Stimulated activated CD4-positive, alpha-beta T cell treated with anti-CD3 and anti-CD28 coated beads, Interleukin-4, amount 100 ng/mL, for 4 hours (primary cell): ENCODE data around the gene FAM151A.
"Not testable (repeated sequence)": the region's sequence is repeated elsewhere in the genome, so short reads cannot be mapped to it uniquely, and the experiment has no call there.

Experiments used
- DNase-seq, 2 experiments: peaks; one replicate each; pipeline ENCODE4 v3.0.0-alpha.2; 2020

The FAM151A gene

DNA sequence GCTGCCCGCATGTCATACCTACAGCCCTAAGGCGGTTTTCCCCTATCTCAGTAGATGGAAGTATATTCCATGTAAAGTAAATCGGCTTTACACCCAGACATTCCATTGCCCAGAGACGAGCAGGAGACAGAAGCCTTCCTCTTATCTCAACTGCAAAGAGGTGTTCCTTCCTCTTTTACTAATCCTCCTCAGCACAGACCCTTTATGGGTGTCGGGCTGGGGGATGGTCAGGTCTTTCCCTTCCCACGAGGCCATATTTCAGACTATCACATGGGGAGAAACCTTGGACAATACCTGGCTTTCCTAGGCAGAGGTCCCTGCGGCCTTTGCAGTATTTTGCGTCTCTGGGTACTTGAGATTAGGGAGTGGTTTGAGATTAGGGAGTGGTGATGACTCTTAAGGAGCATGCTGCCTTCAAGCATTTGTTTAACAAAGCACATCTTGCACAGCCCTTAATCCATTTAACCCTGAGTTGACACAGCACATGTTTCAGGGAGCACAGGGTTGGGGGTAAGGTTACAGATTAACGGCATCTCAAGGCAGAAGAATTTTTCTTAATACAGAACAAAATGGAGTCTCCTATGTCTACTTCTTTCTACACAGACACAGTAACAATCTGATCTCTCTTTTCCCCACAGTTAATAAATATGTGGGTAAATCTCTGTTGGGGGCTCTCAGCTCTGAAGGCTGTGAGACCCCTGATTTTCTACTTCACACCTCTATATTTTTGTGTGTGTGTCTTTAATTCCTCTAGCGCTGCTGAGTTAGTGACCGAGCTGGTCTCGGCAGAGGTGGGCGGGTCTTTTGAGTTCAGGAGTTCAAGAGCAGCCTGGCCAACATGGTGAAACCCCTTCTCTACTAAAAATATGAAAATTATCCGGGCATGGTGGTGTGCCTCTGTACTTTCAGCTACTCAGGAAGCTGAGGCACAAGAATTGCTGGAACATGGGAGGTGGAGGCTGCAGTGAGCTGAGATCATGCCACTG is 13.4 kb upstream of the FAM151A start:
- DNase-seq = not testable (repeated sequence)

DNA sequence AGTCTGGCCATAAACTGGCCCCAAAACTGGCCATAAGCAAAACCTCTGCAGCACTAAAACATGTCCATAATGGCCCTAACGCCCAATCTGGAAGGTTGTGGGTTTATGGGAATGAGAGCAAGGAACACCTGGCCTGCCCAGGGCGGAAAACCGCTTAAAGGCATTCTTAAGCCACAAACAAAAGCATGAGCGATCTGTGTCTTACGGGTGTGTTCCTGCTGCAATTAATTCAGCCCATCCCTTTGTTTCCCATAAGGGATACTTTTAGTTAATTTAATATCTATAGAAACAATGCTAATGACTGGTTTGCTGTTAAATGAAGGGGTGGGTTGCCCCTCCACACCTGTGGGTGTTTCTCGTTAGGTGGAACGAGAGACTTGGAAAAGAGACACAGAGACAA is 12.5 kb upstream of the FAM151A start:
- not testable (repeated sequence) for DNase-seq

DNA sequence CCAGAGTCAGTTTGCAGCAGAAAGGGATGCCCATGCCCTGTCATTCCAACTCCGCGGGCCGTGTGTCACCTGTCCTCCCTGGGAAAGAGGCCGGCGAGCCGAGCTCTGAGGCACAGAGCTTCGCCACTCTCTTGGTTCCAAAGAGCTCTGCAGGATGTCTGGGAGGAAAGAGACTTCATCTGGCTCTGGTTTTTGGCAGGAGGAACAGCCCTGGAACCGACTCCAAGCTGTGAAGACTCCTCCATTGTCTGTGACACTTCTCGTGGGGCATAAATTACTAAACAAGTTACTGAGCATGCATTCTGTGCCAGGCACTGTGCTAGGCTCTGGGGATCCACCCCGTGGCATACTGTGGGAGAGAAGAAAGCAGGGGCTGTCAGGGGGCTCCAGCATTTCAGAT is 3.9 kb upstream of the FAM151A start:
- no peak for DNase-seq

DNA sequence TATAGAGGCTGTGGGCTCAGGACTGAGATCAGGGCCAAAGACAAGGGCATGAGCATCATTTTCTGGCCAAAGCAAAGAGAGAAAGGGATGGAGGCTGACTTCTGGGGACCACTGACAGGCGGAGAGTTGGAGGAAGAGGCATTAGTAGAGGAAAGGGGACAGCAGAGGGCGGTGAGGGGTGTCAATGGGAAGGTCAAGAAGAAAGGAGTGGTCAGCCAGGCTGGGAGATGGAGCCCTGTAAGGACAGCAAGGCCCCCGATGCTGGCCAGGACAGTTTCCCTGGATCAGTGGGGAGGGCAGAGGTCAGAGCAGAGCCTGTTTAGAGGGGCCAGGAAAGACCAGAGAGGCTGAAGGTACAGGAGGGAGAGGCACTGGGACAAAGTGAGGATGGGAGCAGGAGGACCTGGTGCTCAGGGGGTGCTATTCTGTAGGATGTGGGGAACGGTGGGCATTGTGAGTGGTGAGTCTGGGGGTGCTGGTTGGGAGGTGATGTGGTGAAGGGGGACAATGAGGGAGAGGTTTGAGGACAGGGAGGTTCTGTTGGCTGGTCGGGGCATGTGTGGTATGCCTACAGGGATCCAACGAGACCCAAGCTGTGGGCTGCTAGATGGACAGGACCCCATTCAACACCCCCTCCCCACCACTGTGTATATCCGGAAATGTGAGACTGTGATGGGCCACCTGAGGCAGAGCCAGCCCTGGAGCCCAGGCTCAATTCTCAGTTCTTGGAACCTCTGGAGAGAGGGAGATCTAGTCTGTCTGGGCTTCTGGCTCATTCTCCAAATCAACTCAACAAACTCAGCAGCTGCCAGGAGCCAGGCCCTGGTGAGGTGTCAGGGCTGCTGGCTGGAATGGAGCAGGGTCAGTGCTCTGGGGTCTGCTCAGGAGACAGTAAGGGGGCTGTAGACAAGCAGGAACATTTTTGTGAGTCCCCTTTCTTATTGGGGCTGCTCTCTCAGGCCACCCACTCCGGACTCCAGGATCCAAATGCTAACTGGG is 1.4 kb upstream of the FAM151A start:
- DNase-seq = no peak

DNA sequence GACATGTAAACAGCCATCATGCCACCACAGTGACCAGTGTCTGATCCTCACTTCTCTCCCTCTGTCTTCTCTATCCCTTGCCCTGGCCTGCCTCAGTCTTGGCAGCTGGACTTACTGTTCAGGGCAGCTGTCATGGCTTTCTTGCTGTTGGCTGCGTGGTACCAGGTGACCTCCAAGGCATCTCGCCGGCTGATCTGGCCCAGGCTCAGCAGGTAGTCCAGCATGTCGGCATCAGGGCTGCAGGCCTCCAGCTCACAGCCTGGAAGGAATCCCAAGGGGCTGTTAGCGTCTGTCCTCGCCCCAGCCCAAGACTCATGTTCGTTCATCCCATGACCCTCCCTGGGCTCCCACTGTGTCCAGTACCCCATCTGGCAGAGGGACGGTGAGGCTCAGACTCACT is 3.6 kb downstream of the FAM151A start:
- DNase-seq = no peak

DNA sequence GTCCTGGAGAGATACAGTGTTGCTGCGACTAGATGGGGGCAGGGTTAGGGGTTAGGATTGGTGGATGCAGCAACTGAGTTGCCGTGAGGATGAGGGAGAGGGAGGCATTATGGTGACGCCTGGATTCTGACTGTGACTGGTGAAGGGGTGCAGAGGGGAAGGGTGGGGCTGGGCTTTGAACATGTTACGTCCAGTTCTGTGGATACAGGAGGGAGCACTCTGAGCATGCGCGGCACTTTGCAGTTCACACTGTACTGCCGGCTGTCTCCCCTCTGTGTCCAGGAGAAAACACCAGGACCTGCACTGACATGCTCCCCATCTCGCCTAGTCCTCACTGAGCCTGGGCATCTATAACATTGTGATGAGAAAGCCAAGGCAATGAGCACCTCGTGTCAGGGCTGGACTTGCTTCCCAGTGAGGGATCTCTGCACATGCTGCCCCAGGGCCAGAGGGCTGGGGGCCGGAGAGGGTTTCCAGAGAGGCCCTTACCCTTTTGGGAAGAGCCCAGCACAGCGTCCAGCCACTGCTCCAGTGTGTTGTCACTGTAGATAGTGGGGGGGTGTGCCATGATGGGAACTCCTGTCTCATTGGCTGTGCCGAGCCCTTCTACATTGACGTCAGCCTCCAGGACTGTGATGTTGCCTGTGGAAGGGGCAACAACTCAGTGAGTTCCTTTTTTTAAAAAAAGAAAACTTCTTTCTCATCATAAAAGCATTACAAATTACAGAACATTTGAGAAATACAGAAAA is 7.6 kb downstream of the FAM151A start:
- no peak for DNase-seq

DNA sequence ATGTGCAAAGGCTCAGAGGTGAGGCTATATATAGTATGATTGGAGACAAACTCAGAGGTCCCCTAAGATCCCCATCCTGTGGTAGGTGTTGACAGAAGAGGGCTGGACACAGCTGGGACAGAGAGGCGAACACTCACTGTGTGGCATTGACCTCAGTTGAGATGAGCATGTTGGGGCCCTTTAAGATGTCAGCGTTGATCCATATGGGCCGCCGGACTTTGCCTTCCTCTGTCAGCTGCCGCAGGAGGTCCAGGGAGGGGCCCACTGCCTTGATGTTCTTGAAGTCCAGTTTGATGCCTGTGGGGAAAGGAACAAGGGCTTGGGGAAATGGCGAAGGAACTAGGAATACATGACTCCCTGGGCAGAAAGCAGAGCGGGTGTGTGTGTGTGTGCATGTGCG is 8.8 kb downstream of the FAM151A start:
- no peak for DNase-seq

DNA sequence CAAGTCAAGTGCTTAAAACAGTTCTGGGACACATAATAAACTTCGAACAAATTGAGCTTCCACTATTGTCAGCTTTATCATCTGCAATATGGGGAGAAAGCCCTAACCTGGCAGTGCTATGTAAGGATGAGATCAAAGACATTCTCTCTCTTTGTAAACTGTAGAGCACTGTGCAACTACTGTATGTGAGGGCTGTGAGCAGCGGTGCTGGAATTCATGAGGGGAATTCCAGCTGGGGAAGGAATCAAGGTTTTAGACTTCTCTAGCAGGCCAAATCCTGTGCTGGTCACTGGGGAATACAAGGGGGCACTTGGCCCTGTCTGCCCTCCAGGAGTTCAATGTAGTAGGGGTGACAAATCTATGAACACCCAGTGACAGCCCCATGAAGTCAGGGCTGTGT is 9.3 kb downstream of the FAM151A start:
- DNase-seq = no peak

DNA sequence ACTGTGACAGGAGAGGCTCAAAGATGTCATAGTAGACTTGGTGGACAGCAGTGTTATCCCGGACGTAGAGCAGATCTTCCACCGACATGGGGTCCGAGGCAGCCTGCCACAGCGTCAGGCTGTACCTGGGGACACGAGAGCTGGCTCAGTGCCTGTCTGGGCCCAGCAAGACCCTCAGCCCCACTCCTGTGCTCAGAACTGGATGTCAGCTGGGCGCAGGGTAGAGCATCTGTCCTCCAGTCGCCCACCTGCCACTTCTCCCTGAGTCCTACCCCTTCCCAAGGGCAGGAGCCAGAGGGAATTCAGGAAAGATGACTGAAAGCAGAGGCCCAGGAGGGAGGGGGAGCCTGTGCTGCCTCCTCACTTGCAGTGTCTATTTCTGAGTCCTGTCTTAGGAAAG is 11.7 kb downstream of the FAM151A start:
- DNase-seq = no peak

DNA sequence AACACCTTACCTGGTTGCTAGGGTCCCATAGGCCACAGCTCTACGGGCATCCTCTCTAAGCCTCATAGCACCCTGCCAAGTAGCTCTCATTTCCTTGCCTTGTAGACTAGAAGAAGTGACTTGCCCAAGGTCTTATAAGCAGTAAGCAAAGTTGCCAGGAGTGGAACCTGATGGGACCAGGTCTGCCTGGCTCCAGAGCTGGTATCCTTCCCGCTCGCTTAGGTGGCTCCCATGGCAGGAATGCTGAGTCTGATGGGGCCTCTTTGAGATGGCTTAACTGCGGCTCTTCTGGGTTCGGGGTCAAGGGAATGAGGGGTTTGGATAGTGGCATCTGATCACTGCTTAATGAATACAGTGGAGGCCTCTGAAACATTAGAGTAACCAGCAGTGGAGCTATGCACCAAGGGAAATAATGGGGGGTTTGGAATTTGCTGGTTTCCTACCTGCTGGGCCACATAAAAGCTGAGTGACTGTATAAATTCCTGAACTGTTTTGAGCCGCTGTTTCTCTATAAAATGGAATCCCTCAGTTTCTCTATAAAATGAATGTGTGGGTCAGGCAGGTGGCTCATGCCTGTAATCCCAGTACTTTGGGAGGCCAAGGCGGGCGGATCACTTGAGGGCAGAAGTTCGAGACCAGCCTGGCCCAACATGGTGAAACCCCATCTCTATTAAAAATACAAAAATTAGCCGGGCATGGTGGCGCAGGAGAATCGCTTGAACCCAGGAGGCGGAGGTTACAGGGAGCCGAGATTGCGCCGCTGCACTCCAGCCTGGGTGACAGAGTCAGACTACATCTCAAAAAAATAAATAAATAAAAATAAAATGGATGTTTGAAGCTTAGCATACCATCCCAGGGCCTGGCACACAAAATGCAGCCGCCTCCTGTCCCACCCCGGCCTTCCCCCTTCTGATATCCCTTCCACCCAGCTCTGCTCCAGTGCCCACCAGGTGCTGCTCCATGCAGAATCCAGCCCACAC is 12.4 kb downstream of the FAM151A start:
- DNase-seq = no peak

DNA sequence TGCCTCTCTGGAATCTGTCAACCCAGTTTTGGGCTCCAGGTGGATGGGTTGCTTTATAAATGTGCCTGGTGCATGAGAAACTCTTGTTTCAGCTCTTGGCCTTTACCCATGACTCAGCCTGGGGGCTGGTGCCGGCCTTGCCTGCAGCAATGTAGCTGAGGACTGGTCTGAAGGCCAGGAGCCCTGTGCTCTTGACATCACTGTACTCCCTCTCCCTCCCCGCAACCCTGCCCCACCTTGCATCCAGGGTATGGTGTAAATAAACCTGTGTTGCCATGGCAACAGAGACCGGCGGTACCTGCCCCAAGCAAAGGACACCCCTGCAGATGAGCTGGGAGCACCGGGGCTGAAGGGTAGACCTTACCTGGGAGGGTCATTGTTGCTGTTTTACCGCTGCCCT is 13.3 kb downstream of the FAM151A start:
- DNase-seq = no peak

DNA sequence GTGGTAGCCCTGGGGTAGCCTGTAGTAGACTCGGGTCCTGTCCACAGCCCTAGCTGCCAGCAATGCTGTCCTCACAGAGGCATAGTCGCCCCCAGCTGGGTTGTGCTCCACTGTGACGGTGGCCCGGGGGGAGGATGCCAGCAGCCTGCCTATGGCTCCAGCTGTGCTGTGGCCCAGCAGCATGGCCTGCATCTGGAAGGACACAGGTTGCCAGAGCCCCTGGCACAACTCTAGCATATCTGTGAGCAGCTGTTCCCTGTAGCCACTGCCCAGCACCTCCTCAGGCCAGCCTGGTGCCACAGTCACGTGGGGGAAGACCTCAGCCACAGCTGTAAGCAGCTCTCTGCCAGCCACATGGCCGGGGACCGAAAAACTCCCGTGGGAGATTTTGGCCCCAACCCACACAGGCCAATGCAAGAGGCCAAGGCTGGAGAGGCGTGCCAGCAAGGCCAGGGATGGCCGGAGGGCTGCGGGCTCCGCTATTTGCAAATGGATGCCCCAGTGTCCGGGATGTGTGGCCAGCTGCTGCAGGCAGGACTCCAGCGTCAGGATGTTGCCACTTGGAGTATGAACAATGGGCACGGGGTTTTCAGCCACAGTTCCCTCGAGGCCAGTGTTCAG is 13.9 kb downstream of the FAM151A start:
- no peak for DNase-seq

DNA sequence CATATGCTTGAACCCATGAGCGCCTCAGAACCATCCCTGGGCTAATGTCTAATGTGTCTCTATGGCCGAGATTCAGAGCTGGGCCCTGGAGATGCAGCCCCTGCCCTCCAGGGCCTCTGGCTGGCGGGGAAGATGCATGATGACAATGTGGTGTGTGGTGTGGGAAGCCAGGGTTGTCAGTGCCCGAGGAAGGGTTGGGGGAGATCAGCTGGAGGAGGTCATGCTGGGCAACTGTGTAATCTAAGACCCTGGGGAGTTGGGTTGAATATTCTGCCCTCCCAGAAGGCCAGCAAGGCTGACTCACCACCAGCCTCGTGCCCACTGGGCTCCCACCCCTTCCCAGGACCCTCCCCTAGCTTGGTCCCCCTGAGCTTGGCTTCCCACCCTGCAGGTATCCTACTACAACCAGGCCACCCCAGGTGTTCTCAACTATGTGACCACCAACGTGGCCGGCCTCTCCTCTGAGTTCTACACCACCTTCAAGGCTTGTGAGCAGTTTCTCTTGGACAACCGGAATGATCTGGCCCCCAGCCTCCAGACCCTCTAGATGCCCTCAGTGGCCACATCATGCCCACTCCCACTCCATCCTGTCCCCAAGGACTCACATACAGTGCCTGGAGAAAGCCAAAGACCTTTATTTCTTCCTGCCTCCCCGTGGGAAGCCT is 14.6 kb downstream of the FAM151A start:
- no peak for DNase-seq

DNA sequence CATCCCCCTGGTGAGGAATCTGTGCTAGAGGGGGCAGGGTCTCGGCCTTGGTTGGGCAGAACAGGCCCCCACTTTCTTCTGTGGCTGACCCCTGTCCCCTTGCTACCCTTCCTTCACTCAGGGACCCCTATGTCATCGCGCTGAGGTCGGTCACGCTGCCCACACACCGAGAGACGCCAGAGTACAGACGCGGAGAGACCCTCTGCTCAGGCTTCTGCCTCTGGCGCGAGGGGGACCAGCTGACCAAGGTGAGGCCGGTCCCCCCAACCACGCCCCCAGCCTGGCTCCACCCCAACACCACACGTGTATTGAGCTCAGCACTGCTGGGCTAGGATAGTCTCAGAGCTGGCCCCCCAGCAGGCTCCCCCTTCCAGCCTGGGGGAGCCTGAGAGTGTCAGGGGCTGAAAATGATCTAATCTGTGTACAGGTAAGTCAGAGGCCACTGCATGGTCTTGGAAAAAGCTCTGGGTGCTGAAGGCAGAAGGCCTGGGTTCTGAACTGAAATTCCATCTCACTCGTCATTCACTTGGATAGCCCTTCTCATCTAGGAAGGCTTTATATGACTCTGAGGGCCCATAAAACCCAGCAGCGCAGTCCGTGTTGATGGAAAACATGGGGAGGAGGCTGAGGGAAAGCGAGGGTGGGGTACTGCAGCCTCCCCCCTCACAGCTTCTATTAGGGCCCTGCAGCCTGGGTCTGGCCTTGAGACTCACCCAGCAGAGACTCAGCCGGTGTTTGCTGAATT is 15.3 kb downstream of the FAM151A start:
- no peak for DNase-seq

DNA sequence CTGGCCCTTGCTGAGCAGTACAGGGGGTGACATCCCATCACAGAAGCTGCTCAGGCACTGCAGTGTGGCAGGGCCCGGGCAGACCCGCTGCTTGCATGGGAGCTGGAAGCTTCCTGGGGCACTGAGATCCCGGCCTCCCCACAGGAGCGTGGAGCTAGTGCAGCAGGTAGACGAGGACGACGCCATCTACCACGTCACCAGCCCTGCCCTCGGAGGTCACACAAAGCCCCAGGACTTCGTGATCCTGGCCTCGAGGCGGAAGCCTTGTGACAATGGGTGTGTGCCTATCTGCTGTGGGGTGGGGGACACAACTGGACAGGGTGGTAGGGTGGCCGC is 16.4 kb downstream of the FAM151A start:
- no peak for DNase-seq

DNA sequence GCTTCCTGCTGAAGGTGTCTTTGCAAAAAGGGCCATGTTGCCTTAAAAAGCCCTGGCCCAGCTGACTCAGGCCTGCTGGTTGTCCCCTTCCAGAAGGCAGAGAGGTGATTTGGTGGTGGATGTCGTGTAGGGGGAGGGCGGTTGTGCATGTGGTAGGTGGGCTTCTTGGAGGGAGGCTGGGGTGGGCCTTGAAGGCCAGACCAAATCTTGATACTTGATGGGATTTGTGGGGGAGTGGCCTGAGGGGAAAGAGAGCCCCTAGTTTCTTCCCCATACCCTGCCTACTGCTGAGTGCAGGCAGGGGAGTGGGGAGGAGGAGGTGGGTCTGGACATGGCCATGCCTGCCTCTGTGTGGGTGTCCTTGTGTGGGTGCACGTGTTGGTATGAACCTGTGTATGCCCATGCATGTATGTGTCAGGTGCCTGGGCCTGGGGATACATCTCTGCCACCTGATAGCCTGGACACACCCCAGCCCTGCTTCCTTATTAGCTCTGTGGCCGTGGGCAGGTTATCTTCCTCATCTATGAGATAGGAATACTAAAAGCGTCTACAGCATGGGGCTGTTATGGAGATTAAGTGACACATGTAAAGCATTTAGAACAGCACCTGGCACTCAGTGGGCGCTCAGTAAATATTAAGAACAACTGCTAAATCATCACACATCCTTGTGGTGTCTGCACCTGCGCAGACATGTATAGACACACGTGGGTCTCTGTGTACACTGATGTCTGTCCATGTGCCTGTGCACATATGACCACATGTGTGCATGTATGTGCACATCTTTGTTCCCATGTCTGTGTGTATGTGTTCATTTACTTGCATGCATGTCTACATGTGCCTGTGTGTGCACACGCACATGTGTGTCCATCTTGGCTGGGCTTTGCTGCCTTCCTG is 17.0 kb downstream of the FAM151A start:
- DNase-seq = no peak

DNA sequence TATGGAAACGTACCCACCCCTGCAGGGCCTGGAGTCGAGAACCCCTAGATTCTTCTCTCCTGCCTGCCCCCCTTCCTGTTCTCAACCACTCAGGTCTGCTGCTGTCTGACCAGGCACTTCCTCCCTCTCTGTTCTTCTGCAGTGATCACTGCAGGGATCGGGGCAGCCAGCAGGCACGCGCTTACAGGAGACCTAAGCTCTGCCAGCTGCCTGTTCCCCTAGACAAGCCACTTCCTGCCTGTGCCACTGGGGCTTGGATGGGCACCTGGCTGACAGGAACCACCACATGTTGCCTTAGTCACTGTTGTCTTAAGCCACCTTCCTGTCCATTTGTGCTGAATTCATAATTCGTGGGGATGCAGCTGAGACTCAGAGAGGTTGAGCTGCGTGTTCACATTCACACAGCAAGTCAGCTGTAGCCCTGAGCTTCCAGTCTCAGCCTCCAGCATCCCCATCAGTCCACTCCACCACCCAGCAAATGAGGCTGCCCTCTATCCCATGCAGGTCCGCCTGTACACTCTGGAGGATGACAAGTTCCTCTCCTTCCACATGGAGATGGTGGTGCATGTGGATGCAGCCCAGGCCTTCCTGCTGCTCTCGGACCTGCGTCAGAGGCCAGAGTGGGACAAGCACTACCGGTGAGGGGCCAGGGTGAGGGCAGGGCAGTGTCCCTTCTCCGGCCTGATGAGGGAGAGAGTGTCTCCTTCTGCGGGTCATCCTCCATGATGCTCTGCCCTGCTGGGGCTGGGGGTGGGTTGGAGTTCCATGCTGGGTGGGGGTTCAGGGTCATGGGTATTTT is 18.6 kb downstream of the FAM151A start:
- DNase-seq = no peak

DNA sequence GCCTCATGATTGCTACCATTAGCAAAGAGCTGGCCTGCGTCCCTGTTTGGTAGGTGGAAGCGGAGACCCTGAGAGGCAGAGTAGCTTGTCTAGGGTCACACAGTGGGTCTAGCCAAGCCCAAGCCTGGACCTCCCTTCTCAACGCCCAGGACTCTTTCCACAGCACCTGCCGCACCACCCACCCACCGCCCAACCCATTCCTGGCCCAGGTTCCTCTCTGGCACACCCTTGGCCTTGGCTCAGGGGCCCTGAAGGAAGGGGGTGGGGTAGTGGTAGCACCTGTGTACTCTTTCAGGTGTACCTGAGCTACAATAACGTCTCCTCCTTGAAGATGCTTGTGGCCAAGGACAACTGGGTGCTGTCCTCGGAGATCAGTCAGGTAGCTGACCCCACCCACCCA is 19.3 kb downstream of the FAM151A start:
- no peak for DNase-seq
